ENCODE data around the gene WWOX. TPM values are rescaled to one million over a fixed set of nuclear protein-coding genes. Genes with fewer than 3 reads are reported as not detected.
A peak's percentile ranks its signal among the peaks of the same experiment; 100 is the strongest.

The WWOX gene
- total RNA-seq, 2 donors from 2014 or later = 30.0 to 35.4 TPM

GRCh38 chr16:78955206-78955605 lies 855.8 kb downstream of the WWOX start:
- H3K4me1 ChIP-seq (ENCODE audit: control insufficient read depth, insufficient read depth, low read length) = no peaks in the 10 kb centered on the region
- H3K4me3 ChIP-seq (ENCODE audit: low read length) = no peak overlapping the region
- TF ChIP-seq CTCF (conservative IDR thresholded peaks at IDR 0.05) = no peak
- Mint-ChIP-seq H3K36me3 (ENCODE audit: low read depth) (no peaks in the 10 kb centered on the region), H3K4me1 (peaks cover 5% of the 10 kb centered on the region), H3K27ac (no peak overlapping the region), H3K27me3 (ENCODE audit: insufficient read depth) (no peaks in the 10 kb centered on the region), H3K4me3 (no peak overlapping the region), H3K9me3 (no peaks in the 10 kb centered on the region)
- no peak overlapping the region for H3K27ac ChIP-seq (ENCODE audit: low read depth, low read length)
- DNase-seq = no peak
- H3K9ac ChIP-seq (ENCODE audit: extremely low read depth, low read length, poor library complexity, severe bottlenecking) = no peak overlapping the region
- 89% methylated on average over 6 of the region's 6 CpGs; no CpG with 5 or more reads in 1 of the 2 experiments for WGBS, 2 experiments (ENCODE audit: insufficient coverage in 1 of 2, insufficient read length in 1 of 2)
- H3K36me3 ChIP-seq (ENCODE audit: control insufficient read depth, insufficient read depth, low read length) = no peaks in the 10 kb centered on the region
- H3K9me3 ChIP-seq (ENCODE audit: control insufficient read depth, low read length) = no peaks in the 10 kb centered on the region
- no peaks in the 10 kb centered on the region for H3K27me3 ChIP-seq (ENCODE audit: control insufficient read depth, insufficient read depth, low read length, poor library complexity, severe bottlenecking)

DNA sequence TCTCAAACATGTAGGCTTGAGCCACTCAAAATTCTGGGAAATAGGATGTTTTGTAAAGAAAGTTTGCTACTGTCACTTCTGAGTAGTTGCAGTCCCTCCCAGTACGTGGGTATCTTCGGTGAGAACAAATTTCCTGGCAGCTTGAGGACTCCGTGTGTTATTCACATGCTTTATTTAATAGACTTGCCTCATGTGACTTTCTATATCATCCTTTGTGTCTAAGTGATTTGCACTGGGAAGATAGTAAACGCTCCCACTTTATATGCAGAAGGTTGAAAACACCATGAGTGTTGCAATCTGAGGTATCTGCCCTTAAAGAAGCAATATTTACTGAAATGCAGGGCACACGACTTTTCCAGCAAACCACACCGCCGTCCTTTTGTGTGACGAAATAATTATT lies 857.4 kb downstream of the WWOX start:
- no peak overlapping the region for H3K27ac Mint-ChIP-seq
- Histone ChIP-seq H3K9ac (ENCODE audit: extremely low read depth, low read length, poor library complexity, severe bottlenecking) (no peak overlapping the region), H3K36me3 (ENCODE audit: control insufficient read depth, insufficient read depth, low read length) (no peaks in the 10 kb centered on the region), H3K27me3 (ENCODE audit: control insufficient read depth, insufficient read depth, low read length, poor library complexity, severe bottlenecking) (no peaks in the 10 kb centered on the region), H3K4me1 (ENCODE audit: control insufficient read depth, insufficient read depth, low read length) (no peaks in the 10 kb centered on the region), H3K4me3 (ENCODE audit: low read length) (no peak overlapping the region), H3K27ac (ENCODE audit: low read depth, low read length) (no peak overlapping the region), H3K9me3 (ENCODE audit: control insufficient read depth, low read length) (no peaks in the 10 kb centered on the region)
- H3K9me3 Mint-ChIP-seq = no peaks in the 10 kb centered on the region
- no peak for TF ChIP-seq CTCF (conservative IDR thresholded peaks at IDR 0.05)
- no peak for DNase-seq
- no peaks in the 10 kb centered on the region for H3K36me3 Mint-ChIP-seq (ENCODE audit: low read depth)
- H3K27me3 Mint-ChIP-seq (ENCODE audit: insufficient read depth) = no peaks in the 10 kb centered on the region
- peaks cover 5% of the 10 kb centered on the region for H3K4me1 Mint-ChIP-seq
- WGBS, 2 experiments (ENCODE audit: insufficient coverage in 1 of 2, insufficient read length in 1 of 2) = 86 to 94% methylated on average over 8 of the region's 8 CpGs
- no peak overlapping the region for H3K4me3 Mint-ChIP-seq

- no peak for DNase-seq
- Mint-ChIP-seq H3K4me1 (peaks cover 5% of the 10 kb centered on the region), H3K27me3 (ENCODE audit: insufficient read depth) (no peaks in the 10 kb centered on the region), H3K9me3 (no peaks in the 10 kb centered on the region), H3K36me3 (ENCODE audit: low read depth) (no peaks in the 10 kb centered on the region), H3K4me3 (no peak overlapping the region), H3K27ac (no peak overlapping the region)
- no peak overlapping the region for H3K9ac ChIP-seq (ENCODE audit: extremely low read depth, low read length, poor library complexity, severe bottlenecking)
- H3K36me3 ChIP-seq (ENCODE audit: control insufficient read depth, insufficient read depth, low read length) = no peaks in the 10 kb centered on the region
- 81 to 82% methylated on average over 9 to 15 of the region's 15 CpGs for WGBS, 2 experiments (ENCODE audit: insufficient coverage in 1 of 2, insufficient read length in 1 of 2)
- H3K4me1 ChIP-seq (ENCODE audit: control insufficient read depth, insufficient read depth, low read length) = no peaks in the 10 kb centered on the region
- no peaks in the 10 kb centered on the region for H3K27me3 ChIP-seq (ENCODE audit: control insufficient read depth, insufficient read depth, low read length, poor library complexity, severe bottlenecking)
- TF ChIP-seq CTCF (conservative IDR thresholded peaks at IDR 0.05) = no peak
- peak overlapping the region; percentile 16 for H3K27ac ChIP-seq (ENCODE audit: low read depth, low read length)
- H3K4me3 ChIP-seq (ENCODE audit: low read length) = no peak overlapping the region
- H3K9me3 ChIP-seq (ENCODE audit: control insufficient read depth, low read length) = no peaks in the 10 kb centered on the region
These were observed 858.1 kb downstream of the WWOX start for GRCh38 chr16:78957317-78958100.

All from endodermal cell (in vitro differentiated cells).